SK-N-SH treated with all-trans-retinoic acid at 6 μM for 48 hours (cell line): Measurements from ENCODE around the gene HES5.

Experiments
- ARNTL ChIP-seq: fragments of 450-650 bp; formaldehyde crosslinking; IDR thresholded peaks from 2 replicates; pipeline ENCODE4 v1.5.0; 2020; ENCODE audit warnings: low read depth, mild to moderate bottlenecking, moderate library complexity, borderline replicate concordance
- CREB5 ChIP-seq: fragments of 250-450 bp; sonication (Bioruptor Pico); IDR thresholded peaks from 2 replicates; pipeline ENCODE4 v1.5.1; 2020; ENCODE audit warnings: low read depth, mild to moderate bottlenecking, moderate library complexity
- CSDC2 ChIP-seq: fragments of 250-450 bp; sonication (Bioruptor Pico); IDR thresholded peaks from 2 replicates; pipeline ENCODE4 v1.5.0; 2020; ENCODE audit warnings: mild to moderate bottlenecking, moderate library complexity
- GLIS3 ChIP-seq: fragments of 250-450 bp; sonication (Bioruptor Pico); IDR thresholded peaks from 2 replicates; pipeline ENCODE4 v1.5.0; 2020; ENCODE audit warnings: mild to moderate bottlenecking, moderate library complexity
- OSR1 ChIP-seq: fragments of 250-450 bp; sonication (Bioruptor Pico); IDR thresholded peaks from 2 replicates; pipeline ENCODE4 v1.8.0; 2022; ENCODE audit warnings: moderate library complexity, mild to moderate bottlenecking, inconsistent platforms
- PATZ1 ChIP-seq: fragments of 250-450 bp; sonication (Bioruptor Pico); IDR thresholded peaks from 2 replicates; pipeline ENCODE4 v1.8.0; 2020; ENCODE audit warnings: mild to moderate bottlenecking, moderate library complexity, borderline replicate concordance
- RARB ChIP-seq: fragments of 250-450 bp; sonication (Bioruptor Pico); IDR thresholded peaks from 2 replicates; pipeline ENCODE4 v1.8.0; 2021; ENCODE audit warnings: mild to moderate bottlenecking, moderate library complexity
- TOX ChIP-seq: fragments of 250-450 bp; sonication (Bioruptor Pico); IDR thresholded peaks from 2 replicates; pipeline ENCODE4 v1.8.0; 2021; ENCODE audit warnings: mild to moderate bottlenecking, moderate library complexity, borderline replicate concordance
- TSHZ2 ChIP-seq: fragments of 250-450 bp; sonication (Bioruptor Pico); IDR thresholded peaks from 2 replicates; pipeline ENCODE4 v1.5.0; 2020; ENCODE audit warnings: mild to moderate bottlenecking, moderate library complexity
- ZFP3 ChIP-seq: fragments of 250-450 bp; sonication (Bioruptor Pico); IDR thresholded peaks from 2 replicates; pipeline ENCODE4 v1.5.0; 2020; ENCODE audit warnings: mild to moderate bottlenecking, moderate library complexity
- ZNF565 ChIP-seq: fragments of 450-650 bp; formaldehyde crosslinking; conservative IDR thresholded peaks from 2 replicates; pipeline ENCODE4 v1.5.0; 2020; ENCODE audit warnings: low read depth, mild to moderate bottlenecking, moderate library complexity
- ZNF70 ChIP-seq: fragments of 450-650 bp; formaldehyde crosslinking; IDR thresholded peaks from 2 replicates; pipeline ENCODE4 v1.5.0; 2020; ENCODE audit warnings: mild to moderate bottlenecking, moderate library complexity
- TF ChIP-seq, protein P1 (sequence below): fragments of 250-450 bp; sonication (Bioruptor Pico); IDR thresholded peaks from 2 replicates; pipeline ENCODE4 v1.8.0; 2021; ENCODE audit warnings: low read depth, mild to moderate bottlenecking, moderate library complexity, borderline replicate concordance

DNA sequence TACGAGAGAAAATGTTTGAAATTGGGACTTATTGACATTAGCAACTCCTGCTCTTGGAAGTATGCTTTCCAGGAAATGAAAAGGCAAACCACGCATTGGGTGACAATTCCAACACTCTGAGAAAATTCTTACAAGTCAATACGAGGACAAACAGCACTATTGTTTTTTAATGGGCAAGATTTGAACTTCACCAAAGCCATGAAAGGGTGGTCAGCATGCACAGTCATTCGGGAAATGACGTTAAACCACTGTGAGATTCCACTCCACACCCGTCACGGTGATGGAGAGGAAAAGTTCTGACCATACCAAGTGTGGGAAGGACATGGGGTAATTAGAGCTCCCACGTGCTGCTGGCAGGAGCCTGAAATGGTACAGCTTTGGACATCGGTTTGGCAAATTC is 44.3 kb upstream of the HES5 start:
- TF ChIP-seq ZFP3 (CRISPR knock-in tag) = no peak
- no peak for TF ChIP-seq PATZ1 (CRISPR knock-in tag)
- TF ChIP-seq, protein P1, sequence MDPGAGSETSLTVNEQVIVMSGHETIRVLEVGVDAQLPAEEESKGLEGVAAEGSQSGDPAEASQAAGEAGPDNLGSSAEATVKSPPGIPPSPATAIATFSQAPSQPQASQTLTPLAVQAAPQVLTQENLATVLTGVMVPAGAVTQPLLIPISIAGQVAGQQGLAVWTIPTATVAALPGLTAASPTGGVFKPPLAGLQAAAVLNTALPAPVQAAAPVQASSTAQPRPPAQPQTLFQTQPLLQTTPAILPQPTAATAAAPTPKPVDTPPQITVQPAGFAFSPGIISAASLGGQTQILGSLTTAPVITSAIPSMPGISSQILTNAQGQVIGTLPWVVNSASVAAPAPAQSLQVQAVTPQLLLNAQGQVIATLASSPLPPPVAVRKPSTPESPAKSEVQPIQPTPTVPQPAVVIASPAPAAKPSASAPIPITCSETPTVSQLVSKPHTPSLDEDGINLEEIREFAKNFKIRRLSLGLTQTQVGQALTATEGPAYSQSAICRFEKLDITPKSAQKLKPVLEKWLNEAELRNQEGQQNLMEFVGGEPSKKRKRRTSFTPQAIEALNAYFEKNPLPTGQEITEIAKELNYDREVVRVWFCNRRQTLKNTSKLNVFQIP (CRISPR knock-in tag) = no peak
- no peak for TF ChIP-seq RARB (CRISPR knock-in tag)
- TF ChIP-seq CREB5 (CRISPR knock-in tag) = no peak
- TF ChIP-seq GLIS3 (CRISPR knock-in tag) = no peak
- no peak for TF ChIP-seq OSR1
- TF ChIP-seq CSDC2 (CRISPR knock-in tag) = no peak
- no peak for TF ChIP-seq TSHZ2 (CRISPR knock-in tag)
- no peak for TF ChIP-seq ARNTL (CRISPR knock-in tag)
- no peak for TF ChIP-seq ZNF565
- TF ChIP-seq ZNF70 = no peak
- TF ChIP-seq TOX (CRISPR knock-in tag) = no peak
